HG03442 (cell line): ENCODE measurements around the gene CDH20.
"Not testable (repeated sequence)": the region's sequence is repeated elsewhere in the genome, so short reads cannot be mapped to it uniquely, and the experiment has no call there.

Experiments
- ATAC-seq: cut with Tn5 transposase; IDR thresholded peaks from one replicate; pipeline ENCODE4 v1.9.1; 2021; ENCODE audit warnings: mild to moderate bottlenecking, moderate library complexity; ENCODE audit not compliant: unreplicated experiment

CDH20 gene

DNA sequence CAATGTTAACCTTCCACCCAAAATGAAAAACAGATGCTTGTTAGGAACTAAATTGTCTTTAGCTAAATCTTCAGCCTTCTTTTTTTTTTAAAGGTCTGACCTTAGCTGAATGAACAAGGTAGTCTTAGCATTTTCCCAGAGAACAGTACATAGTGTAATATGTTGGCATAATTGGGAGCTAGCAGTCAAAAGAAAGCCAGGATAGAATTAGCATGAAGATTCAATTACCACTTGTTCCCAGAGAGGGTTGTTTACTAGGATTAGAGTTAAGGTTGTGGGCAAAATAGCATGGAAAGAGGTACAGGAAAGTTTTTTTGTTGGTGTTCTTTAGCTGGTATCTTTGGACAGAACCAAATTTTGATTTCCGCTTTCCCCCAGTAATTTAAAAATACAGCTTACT lies 6.9 kb downstream of the CDH20 start:
- no peak for ATAC-seq

DNA sequence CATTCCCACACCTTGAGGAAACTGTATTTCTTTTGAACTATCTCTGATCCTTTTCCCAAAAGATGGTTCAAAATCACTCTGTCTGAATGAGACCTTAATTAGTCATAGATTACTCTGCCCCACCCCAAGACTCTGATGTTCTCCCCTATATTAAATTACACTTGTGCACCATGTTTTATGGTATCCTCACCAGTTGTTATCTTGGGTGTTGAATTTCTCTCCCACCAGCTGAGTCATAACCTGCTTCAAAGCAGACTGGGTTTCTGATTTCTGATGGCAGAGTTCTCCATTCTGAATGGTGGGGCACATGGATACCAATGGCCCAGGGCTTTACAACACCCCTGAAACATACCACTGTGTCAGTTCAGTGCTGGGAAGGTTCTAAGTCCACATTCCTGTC lies 15.0 kb downstream of the CDH20 start:
- no peak for ATAC-seq

DNA sequence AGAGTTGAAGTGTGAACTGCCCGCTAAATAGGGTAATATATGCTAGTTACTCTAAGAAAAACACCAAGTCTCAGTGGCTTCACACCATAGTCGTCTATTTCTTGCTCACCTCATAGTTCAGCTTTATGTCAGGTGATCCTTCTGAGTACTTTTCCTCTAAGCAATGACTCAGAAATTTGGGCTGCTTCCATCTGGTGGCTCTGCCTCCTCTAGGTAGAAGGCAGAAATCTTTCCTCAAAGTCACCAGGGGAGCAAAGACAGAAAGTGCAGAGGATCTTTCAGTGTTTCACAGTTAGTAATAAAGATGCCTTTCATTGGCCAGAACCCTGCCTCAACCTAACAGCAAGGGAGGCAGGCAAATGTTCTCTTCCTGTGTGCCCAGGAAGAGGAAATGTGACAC lies 17.3 kb downstream of the CDH20 start:
- ATAC-seq, result no peak

DNA sequence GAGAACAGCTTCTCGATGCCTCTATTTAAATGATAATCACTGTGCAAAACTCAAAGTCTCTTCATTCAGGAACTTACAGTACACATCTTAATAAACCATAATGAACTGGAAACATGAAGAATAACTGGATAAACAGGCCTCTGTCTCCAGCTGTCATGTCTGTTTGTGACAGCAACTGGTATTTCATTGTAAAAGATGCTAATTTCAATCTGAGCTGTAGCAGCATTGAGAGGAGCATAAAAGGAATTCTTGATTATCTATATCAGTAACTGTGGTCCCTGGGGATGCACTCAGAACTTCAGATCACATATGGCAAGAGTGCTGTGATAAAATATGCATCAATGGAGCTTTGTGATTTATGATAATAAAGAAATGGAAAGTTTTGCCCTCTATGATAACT lies 18.8 kb downstream of the CDH20 start:
- no peak for ATAC-seq

DNA sequence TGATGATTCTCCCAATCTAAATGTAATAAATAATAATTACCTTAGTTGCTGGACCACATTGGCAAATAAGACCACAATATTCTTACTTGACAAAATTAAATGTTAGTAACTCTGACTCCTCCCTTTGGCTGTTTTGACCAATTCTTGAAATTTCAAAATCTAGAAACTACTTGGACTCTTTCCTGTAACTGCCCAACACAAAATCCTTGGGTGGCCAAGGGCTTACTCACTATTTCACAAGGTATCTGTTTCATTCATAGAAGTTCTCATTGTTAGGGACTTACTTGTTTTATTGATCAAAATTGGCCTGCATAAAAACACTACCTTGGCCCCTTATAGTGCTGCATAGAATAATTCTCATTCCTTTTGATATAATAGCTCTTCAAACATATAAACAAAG lies 19.4 kb downstream of the CDH20 start:
- no peak for ATAC-seq

DNA sequence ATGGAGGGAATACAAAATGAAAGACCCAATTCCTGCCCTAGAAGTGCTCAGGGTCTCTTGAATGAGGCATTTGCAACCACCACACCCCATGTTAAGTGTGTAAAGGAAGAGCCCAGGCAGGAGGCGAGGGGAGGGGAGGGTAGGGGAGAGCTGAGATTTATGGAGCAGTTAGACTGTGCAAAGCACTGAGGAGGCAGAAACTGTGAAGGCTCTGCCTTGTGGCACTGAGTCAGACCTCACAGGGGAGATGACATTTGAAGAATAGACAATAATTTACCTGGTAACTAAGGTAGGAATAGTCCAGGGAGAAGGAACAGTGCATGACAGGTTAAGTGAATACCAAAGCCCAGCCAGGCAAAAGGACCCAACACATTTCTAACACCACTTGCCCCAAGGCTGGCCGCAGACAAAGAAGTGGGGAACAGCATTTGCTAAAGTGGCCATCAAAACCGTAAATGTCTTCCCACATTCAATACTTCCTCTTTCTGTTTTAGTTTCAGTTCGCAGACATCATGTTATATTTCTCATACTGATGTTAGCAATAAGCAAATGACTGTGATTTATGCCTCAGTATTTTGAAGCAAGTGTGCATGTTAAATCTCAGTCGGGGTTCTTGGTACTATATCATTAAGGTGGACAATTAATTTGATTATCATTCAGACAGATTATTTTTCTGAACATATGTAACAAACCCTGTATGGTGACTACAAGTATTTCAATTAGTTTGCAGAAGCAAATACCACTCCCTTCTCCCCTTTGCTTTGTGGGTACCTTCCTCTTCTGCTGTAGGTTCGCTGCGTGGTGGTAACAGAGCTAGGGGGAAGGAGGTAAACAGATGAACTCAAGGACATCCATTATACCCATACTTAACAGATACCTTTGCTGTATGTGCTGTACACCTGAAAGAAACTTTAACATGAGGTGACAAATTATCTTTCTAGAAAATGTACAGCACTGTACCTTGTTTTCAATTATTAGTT lies 27.5 kb downstream of the CDH20 start:
- ATAC-seq, result peak; percentile 97

DNA sequence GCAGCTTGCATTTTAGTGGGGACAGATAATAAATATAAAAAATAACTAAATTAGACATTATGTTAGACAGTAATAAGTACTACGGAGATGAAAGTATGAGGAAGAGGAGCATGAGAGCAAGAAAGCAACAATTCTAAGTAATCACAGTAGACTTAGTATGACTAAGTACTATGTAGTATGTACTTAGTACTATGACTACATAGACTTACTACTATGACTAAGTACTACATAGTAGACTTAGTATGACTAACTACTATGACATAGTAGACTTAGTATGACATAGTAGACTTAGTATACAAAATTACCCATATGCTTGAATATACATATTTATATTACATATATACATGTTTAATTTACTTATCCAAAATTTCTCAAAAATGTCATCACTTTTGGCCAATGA lies 29.3 kb downstream of the CDH20 start:
- no peak for ATAC-seq

DNA sequence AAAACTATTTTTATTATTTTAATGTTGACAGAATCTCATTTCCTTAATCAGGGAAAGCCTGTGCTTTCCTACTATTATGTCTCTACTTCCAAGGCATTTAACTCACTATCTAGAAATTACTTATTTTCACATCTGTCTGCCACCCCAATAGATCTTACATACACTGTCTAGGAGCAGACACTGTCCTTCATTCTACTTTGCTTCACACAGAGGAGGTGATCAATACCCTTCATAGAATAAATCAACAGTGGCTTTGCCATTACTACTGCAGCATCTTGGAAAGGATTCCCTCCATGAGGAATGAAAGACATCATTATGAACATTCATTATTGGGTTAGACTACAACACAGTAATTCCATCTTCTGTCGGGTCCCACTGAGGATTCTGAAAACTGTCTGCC lies 31.7 kb downstream of the CDH20 start:
- ATAC-seq, result no peak

DNA sequence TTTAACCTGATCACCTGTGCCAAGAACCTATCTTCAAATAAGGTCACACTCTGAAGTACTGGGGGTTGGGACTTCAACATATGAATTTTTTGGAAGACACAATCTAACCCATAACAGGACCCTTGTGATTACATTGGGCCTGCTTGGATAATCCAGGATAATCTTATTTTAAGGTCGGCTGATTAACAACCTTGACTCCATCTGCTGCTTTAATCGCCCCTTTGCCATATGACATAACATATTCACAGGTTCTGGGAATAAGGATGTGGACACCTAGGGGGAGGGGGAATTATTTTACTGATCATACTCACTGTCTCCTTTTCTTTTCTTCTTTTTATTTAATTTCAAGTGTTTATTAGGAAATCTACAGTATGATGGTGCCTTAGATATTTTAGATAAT lies 34.8 kb downstream of the CDH20 start:
- ATAC-seq, result no peak

DNA sequence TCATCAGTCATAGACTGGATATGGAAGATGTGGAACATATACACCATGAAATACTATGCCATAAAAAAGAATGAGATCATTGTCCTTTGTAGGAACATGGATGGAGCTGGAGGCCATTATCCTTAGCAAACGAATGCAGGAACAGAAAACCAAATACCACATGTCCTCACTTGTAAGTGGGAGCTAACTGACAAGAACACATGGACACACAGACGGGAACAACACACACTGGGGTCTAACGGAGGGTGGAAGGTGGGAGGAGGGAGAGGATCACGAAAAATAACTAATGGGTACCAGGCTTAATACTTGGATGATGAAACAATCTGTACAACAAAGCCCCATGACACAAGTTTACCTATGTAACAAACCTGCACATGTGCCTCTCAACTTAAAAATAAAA lies 36.4 kb downstream of the CDH20 start:
- ATAC-seq, result not testable (repeated sequence)

DNA sequence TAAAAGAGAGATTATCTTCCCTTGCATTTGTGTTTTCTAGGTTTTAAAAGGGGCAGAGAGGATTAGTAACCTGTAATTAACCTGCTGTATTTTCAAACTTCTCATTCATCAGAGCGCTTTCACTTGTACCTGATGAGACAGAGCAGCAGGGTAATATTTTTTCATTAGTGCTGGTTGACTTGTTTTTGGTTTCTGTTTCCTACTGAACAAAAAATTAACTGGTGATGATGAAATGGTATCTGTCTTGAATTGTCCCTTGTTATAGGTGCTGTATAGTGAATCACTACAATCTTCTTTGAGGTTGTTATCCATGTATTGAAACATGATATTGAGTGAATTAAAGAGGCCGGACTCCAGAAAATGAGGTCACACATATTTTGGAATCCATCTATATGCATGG lies 37.9 kb downstream of the CDH20 start:
- ATAC-seq, result no peak

DNA sequence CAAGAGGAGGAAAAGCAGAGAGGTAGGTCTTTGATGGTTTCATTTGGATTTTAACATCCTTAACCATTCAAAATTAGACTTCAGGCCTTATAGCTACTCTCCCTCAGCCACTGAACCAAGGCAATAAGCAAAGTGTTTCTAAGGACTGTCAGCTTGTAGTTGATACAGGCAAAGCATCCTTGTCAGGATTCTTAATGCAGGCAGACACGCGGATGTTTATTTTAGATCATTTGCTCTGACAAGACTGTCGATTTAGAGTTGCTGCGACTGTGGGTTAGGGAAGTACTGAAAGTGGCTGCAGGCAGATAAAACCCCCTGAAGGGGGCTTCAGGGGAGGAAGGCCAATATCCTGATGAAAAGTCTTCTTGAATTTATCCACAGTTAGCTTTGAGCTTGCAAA lies 46.6 kb downstream of the CDH20 start:
- no peak for ATAC-seq

DNA sequence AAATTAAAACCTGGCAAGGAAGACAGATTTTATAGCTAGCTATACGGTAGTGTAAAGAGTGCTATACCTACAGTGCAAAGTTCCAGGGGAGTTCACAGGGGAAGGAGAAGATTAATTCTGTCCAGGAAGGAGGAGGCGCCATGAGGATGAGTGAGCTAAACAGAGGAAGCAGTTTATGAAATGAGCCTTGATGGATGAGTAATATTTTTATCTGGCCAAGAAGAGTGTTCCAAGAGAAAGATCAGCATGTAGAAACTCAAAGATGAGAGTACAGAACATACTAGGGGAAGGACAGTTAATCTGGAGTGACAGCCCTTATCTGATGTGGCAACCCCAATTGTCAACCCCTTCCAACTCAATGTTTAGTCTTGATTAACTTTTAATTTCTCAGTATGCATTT lies 54.8 kb downstream of the CDH20 start:
- no peak for ATAC-seq

DNA sequence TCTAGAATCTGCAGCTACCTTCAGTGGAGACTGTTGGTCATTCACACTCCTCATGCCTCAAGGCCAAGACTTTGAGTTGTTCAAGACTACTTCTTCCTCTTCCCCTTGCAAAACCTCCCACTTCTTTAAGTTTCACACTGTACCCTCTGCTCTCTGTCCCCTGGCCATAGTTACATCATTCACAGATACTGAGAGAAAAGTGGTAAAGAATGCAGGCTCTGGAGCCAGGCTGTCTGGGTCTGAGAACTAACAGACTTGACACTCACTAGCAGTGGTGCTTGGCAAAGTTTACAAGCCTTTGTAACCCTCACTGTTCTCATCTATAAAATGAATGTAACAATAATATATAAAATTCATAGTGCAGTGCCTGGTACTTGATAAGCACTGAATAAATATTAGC lies 61.8 kb downstream of the CDH20 start:
- ATAC-seq, result no peak

DNA sequence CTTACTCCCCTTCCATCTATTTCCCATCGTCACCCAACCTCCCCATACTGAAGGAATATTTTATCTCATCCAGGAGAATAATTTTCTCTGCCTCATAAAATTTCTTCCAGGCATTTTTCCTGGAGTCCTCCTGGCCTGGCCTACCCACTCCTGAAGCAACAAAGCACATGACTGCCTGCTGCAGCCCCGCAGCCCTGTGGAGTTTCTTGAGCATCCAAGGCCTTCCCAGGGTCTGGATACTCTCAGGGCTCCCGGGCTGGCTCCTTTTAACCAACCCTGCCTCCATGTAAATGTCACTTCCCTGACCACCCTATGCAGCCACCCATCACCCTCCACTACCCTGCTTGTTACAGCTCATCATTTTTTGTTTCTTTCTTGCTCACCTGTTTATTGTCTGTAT lies 64.0 kb downstream of the CDH20 start:
- no peak for ATAC-seq

DNA sequence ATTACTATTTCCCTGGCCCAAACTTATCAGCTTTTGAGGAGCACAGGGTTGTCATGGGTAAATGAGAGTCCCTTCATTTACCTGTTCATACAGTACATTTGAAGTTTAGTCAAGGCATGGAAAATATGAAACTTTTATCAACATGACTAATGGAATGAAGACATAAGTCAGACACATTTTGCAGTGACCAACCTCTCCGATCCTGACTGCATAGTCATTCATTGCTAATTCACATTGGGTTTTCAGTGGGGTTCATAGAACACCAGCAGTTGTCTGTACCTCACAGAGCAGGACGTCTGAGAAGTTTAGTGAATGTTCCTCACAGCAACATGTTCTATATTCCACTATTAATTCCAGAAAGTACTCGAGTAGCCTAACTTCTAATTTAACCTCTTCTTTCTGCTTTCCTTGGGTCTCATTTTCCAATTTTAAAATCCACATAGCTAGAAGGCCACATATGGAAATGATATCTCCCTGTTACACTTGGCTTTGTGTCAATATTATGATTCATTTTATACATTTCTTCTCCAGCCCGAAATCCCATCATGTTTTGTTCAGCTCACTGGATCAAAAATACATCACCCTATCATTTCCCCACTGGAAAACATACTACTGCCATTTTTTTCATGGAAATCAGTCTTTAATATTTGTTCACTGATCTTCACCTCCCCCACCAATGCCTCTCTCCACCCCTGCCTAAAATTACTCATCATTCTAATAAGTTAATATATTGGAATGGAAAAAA lies 65.9 kb downstream of the CDH20 start:
- ATAC-seq, result no peak

DNA sequence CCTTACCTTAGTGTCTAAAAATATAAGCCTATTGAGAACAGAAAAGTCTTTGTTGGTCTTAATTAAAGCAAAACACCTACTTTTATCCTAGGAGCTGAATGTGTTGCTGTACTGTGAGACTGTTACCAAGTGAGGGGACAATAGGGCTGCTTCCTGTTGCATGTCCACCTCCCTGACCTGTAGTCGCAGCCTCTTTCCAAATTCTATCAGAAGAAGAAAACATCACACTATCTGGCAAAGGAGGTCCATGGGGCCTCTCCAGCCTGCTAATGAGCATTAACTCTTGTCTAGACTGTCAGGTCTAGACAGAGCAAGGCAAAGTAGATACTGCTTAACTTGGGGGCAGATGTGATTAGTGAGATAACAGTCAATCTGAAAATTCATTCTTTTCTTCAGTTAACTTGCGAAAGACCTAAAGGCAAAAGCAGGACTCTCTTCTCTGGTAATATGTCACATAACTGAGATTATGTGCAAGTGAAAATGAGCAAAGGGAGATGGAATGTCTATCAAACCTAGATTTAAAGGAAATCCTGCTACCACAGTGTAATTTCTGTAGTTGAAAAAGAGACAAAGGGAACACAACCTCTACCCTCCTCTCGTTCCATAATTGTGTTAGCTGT lies 66.9 kb downstream of the CDH20 start:
- ATAC-seq, result no peak

DNA sequence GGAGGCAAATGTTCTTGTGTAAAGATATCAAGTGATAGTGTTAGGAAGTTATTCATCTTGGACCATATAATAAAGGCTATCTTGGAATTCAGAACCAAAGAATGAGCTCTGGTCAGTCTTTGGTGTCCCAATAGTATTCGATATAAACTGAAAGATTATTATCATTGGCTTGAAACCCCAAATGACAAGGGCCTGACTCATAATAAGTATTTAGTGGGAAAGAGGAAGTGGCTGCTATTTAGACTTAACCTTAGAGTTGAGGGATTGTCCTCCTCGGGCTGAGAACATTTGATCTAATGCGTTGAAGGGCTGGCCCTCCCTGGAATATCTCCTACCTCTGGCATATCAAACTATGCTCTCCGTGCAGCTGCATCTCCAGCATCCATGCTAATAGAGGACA lies 67.5 kb downstream of the CDH20 start:
- ATAC-seq, result no peak

DNA sequence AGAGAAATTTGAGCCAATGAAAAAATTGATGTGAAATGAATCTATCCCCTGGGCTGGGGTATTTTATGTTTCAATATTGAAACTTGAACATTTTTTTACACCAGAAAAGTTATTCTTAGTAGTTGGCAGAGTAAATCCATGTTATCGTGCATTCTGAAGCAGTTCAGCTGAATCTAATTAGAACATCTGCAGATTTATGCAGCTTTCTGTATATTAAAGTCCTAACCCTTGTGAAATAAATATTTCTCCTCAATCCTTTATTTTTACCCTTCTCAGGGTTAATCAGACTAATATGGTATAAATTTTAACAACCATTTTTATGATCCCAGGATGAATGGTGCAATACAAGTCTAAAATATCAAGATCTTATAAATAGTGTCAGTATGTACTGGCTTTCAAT lies 69.5 kb downstream of the CDH20 start:
- ATAC-seq, result no peak

DNA sequence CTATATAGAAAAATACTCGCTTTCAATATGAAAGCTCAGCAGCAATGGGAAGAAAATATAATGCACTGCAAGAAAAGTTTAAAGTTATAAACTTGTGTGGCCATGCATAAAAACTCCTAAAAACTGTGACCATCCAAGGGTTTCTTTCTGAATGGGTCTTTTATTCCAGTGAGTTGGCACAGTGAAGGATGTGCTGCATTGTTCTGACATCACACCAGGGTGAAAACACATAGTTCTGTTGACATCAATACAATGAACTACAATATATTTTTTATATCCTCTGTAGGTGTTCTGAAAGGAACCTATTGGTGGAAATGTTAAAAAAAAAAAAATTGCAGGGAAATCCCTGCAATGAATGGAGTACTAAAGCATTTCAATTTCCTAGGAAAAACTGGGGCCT lies 80.2 kb downstream of the CDH20 start:
- ATAC-seq, result no peak

DNA sequence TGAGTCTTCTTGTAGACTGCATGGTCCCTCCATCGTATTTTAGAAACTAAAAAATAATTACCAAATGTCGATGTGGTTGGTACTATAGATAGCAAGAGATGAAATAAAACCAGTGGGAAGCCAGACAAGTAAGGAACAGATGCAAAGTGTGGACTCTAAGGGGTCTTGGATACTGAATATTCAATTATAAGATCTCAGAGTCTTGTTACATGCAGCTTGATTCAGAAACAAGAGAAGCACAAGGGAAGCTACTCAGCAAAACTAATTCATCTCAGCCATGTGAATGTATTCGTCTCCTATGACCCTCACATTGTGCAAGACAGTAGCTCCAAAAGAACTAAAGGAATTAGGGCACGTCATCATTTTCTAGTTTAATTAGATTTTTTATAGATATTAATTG lies 80.9 kb downstream of the CDH20 start:
- ATAC-seq, result no peak

DNA sequence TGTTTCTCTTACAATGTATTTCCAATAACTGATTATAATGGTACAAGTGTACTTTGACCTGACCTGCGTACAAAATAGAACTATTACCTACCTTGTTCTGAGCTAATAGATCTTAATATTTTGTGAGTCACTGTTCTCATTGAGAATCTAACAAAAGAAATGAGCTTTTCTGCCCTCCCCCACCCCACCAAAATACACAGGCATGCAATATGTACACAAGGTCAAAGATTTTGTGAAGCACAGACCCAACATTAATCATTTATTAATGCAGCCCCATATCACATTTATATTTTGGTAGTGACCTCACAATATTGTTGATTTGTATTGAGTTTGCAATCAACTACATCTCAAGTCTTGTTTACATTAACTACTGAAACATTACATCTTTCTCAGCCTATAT lies 86.5 kb downstream of the CDH20 start:
- ATAC-seq, result no peak
